ENCODE results near the gene HPS6.
"Not testable (repeated sequence)": the region's sequence is repeated elsewhere in the genome, so short reads cannot be mapped to it uniquely, and the experiment has no call there.

HPS6 gene

GRCh38 chr10:102033787-102034186 lies 31.4 kb upstream of the HPS6 start:
- H3K4me2 ChIP-seq (ENCODE audit: low read length), result no peak overlapping the region
- no peak for TF ChIP-seq CTCF (IDR thresholded peaks at IDR 0.05; ENCODE audit: low read depth, low read length, poor library complexity, severe bottlenecking)
- TF ChIP-seq EZH2phosphoT487 (IDR thresholded peaks at IDR 0.05; ENCODE audit: borderline replicate concordance, low read length), result no peak
- no peaks in the 10 kb centered on the region for H3K4me1 ChIP-seq (ENCODE audit: control insufficient read depth, low read length)
- H3K9me2 ChIP-seq (replicated peaks; ENCODE audit: control insufficient read depth, low read length), result no peaks in the 10 kb centered on the region
- no peak overlapping the region for H3K4me3 ChIP-seq (ENCODE audit: low read length)
- H3K27ac ChIP-seq (ENCODE audit: low read depth, low read length), result no peak overlapping the region
- no peaks in the 10 kb centered on the region for H3K79me2 ChIP-seq (ENCODE audit: control insufficient read depth, low read length)
- peaks cover 15% of the 10 kb centered on the region for H3K36me3 ChIP-seq (ENCODE audit: control insufficient read depth, low read length)
- no peaks in the 10 kb centered on the region for H4K20me1 ChIP-seq (ENCODE audit: control insufficient read depth, insufficient read depth, low read depth, low read length)
- no peaks in the 10 kb centered on the region for H3K9me3 ChIP-seq (ENCODE audit: control insufficient read depth, insufficient read depth, low read length)
- no peaks in the 10 kb centered on the region for H3F3A ChIP-seq (ENCODE audit: control insufficient read depth, insufficient read depth)
- no peaks in the 10 kb centered on the region for H3K27me3 ChIP-seq (ENCODE audit: control insufficient read depth, low read length)

- not testable (repeated sequence) for H3K27ac ChIP-seq (ENCODE audit: low read depth, low read length); H3K9me3 ChIP-seq (ENCODE audit: control insufficient read depth, insufficient read depth, low read length); H3K27me3 ChIP-seq (ENCODE audit: control insufficient read depth, low read length); H3K4me3 ChIP-seq (ENCODE audit: low read length); H3K4me1 ChIP-seq (ENCODE audit: control insufficient read depth, low read length); H3K9me2 ChIP-seq (replicated peaks; ENCODE audit: control insufficient read depth, low read length); H3F3A ChIP-seq (ENCODE audit: control insufficient read depth, insufficient read depth); H4K20me1 ChIP-seq (ENCODE audit: control insufficient read depth, insufficient read depth, low read depth, low read length); H3K79me2 ChIP-seq (ENCODE audit: control insufficient read depth, low read length); H3K4me2 ChIP-seq (ENCODE audit: low read length)
- H3K36me3 ChIP-seq (ENCODE audit: control insufficient read depth, low read length), result peaks cover 10% of the 10 kb centered on the region
Measured at GRCh38 chr10:102035807-102036206, 29.3 kb upstream of the HPS6 start.

- Histone ChIP-seq H3K27ac (ENCODE audit: low read depth, low read length) (no peak overlapping the region), H3K4me3 (ENCODE audit: low read length) (no peak overlapping the region), H3K4me2 (ENCODE audit: low read length) (no peak overlapping the region), H3K79me2 (ENCODE audit: control insufficient read depth, low read length) (peaks cover 24% of the 10 kb centered on the region), H3K9me2 (replicated peaks; ENCODE audit: control insufficient read depth, low read length) (no peaks in the 10 kb centered on the region), H3F3A (ENCODE audit: control insufficient read depth, insufficient read depth) (no peaks in the 10 kb centered on the region; the same call in 1 of the 2 replicates), H3K36me3 (ENCODE audit: control insufficient read depth, low read length) (no peaks in the 10 kb centered on the region; the same call in 1 of the 2 replicates), H3K4me1 (ENCODE audit: control insufficient read depth, low read length) (no peaks in the 10 kb centered on the region), H3K9me3 (ENCODE audit: control insufficient read depth, insufficient read depth, low read length) (no peaks in the 10 kb centered on the region), H4K20me1 (ENCODE audit: control insufficient read depth, insufficient read depth, low read depth, low read length) (no peaks in the 10 kb centered on the region), H3K27me3 (ENCODE audit: control insufficient read depth, low read length) (no peaks in the 10 kb centered on the region)
- TF ChIP-seq CTCF (IDR thresholded peaks at IDR 0.05; ENCODE audit: low read depth, low read length, poor library complexity, severe bottlenecking), result no peak
- no peak for TF ChIP-seq EZH2phosphoT487 (IDR thresholded peaks at IDR 0.05; ENCODE audit: borderline replicate concordance, low read length)
Measured at GRCh38 chr10:102038410-102038809, 26.7 kb upstream of the HPS6 start.

GRCh38 chr10:102040305-102041050 lies 24.7 kb upstream of the HPS6 start:
- H3K4me1 ChIP-seq (ENCODE audit: control insufficient read depth, low read length), result no peaks in the 10 kb centered on the region
- H3K9me3 ChIP-seq (ENCODE audit: control insufficient read depth, insufficient read depth, low read length), result no peaks in the 10 kb centered on the region
- H3K36me3 ChIP-seq (ENCODE audit: control insufficient read depth, low read length), result no peaks in the 10 kb centered on the region; the same call in 1 of the 2 replicates

More at GRCh38 chr10:102040305-102041050, 24.7 kb upstream of the HPS6 start:
- no peaks in the 10 kb centered on the region for H4K20me1 ChIP-seq (ENCODE audit: control insufficient read depth, insufficient read depth, low read depth, low read length)
- H3K4me2 ChIP-seq (ENCODE audit: low read length), result no peak overlapping the region
- H3F3A ChIP-seq (ENCODE audit: control insufficient read depth, insufficient read depth), result no peaks in the 10 kb centered on the region; the same call in 1 of the 2 replicates
- H3K27me3 ChIP-seq (ENCODE audit: control insufficient read depth, low read length), result no peaks in the 10 kb centered on the region
- H3K79me2 ChIP-seq (ENCODE audit: control insufficient read depth, low read length), result peaks cover 40% of the 10 kb centered on the region
- no peak overlapping the region for H3K4me3 ChIP-seq (ENCODE audit: low read length)
- H3K27ac ChIP-seq (ENCODE audit: low read depth, low read length), result no peak overlapping the region
- no peaks in the 10 kb centered on the region for H3K9me2 ChIP-seq (replicated peaks; ENCODE audit: control insufficient read depth, low read length)
- no peak for TF ChIP-seq EZH2phosphoT487 (IDR thresholded peaks at IDR 0.05; ENCODE audit: borderline replicate concordance, low read length)
- no peak for TF ChIP-seq CTCF (IDR thresholded peaks at IDR 0.05; ENCODE audit: low read depth, low read length, poor library complexity, severe bottlenecking)
